Endothelial cell (in vitro differentiated cells): ENCODE results near the gene TAF4. TPM values are rescaled to one million over a fixed set of nuclear protein-coding genes. Genes with fewer than 3 reads are reported as not detected.

Experiments used
- DNase-seq: peaks from one replicate; pipeline ENCODE4 v3.0.0; 2021; ENCODE audit warnings: low spot score
- H3K27ac Mint-ChIP-seq: one replicate; pipeline ENCODE4 v1.8.0; 2021; ENCODE audit warnings: mixed read lengths, inconsistent platforms; ENCODE audit not compliant: unreplicated experiment
- H3K27me3 Mint-ChIP-seq: one replicate; pipeline ENCODE4 v1.8.0; 2021; ENCODE audit warnings: mild to moderate bottlenecking, moderate library complexity, mixed read lengths, inconsistent platforms; ENCODE audit not compliant: unreplicated experiment
- H3K36me3 Mint-ChIP-seq: one replicate; pipeline ENCODE4 v1.8.0; 2021; ENCODE audit warnings: mild to moderate bottlenecking, low read depth, mixed read lengths, inconsistent platforms; ENCODE audit not compliant: unreplicated experiment
- H3K4me1 Mint-ChIP-seq: one replicate; pipeline ENCODE4 v1.8.0; 2021; ENCODE audit warnings: mild to moderate bottlenecking, mixed read lengths, inconsistent platforms; ENCODE audit not compliant: unreplicated experiment
- H3K4me3 Mint-ChIP-seq: one replicate; pipeline ENCODE4 v1.8.0; 2021; ENCODE audit warnings: mild to moderate bottlenecking, mixed read lengths, inconsistent platforms; ENCODE audit not compliant: unreplicated experiment
- H3K9me3 Mint-ChIP-seq: one replicate; pipeline ENCODE4 v1.8.0; 2021; ENCODE audit warnings: mixed read lengths, inconsistent platforms; ENCODE audit not compliant: unreplicated experiment
- CTCF ChIP-seq: fragments of 200-600 bp; sonication (generic); IDR thresholded peaks from one replicate; pipeline ENCODE4 v1.5.0; 2021; ENCODE audit warnings: antibody characterized with exemption; ENCODE audit not compliant: unreplicated experiment
- total RNA-seq: library from RNA; stranded (reverse); fragmentation: NEBNext Ultra II Directional; extraction: Animal tissue kit (Norgen Biotek cat#: 25700); gene quantifications from one replicate; pipeline ENCODE4 v1.2.1, GENCODE V29; 2021; ENCODE audit not compliant: unreplicated experiment

The TAF4 gene
- total RNA-seq, 1 donor from 2014 or later, result 14.2 TPM

DNA sequence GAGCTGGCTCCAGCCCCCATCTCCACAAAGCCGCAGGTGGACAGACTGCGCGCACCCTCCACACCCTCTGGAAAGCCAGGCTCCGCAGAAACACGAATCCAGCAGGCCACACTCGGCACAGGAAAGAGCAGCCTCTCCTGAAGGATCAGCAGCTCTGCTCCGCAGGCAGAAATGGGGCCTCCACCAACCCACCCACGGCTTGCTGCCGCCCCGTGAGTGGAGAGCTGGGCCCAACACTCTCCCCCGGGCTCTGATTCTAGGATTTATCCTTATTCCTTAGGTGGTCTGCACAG lies 39.2 kb downstream of the TAF4 start:
- no peak for DNase-seq
- H3K9me3 Mint-ChIP-seq, result no peaks in the 10 kb centered on the region
- H3K27ac Mint-ChIP-seq, result no peak overlapping the region
- peaks cover 4% of the 10 kb centered on the region for H3K27me3 Mint-ChIP-seq
- no peak for TF ChIP-seq CTCF
- H3K36me3 Mint-ChIP-seq, result peaks cover 4% of the 10 kb centered on the region
- no peak overlapping the region for H3K4me3 Mint-ChIP-seq
- H3K4me1 Mint-ChIP-seq, result peaks cover 29% of the 10 kb centered on the region

DNA sequence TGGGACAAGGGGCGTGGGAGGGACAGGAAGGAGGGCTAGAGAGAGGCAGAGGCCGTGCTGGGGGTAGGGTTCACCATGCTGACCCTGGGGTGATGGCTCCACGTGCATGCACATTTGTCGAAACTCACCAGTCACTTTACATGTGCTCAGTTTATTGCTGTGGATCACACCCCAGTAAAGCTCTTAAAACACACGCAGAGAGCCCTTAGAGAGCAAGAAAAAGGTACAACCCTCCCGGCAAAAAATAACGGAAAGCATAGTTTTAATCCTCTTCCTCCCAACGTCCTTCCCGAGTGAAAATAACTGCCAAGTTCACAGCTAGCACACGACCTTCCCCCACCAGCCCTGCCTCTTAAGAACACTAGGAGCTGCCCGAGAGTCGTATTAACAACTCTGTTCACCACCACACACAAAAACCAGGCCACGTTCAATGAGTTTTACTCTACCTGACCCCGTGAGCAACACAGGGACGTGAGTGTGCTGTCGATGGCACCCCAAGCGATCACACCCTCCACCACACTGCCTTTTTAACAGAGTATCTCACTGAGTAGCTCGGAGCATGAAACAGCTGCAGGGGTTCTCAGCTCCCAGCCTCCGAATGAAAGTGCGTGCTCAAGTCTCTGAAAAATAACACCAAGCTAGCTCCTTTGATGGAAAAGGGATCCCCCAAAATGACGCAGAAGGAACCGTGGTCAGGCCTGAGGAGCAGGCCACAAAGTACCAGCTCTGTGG lies 39.7 kb downstream of the TAF4 start:
- no peak for DNase-seq
- H3K9me3 Mint-ChIP-seq, result no peaks in the 10 kb centered on the region
- H3K27me3 Mint-ChIP-seq, result peaks cover 4% of the 10 kb centered on the region
- peaks cover 4% of the 10 kb centered on the region for H3K36me3 Mint-ChIP-seq
- H3K4me3 Mint-ChIP-seq, result no peak overlapping the region
- peaks cover 24% of the 10 kb centered on the region for H3K4me1 Mint-ChIP-seq
- H3K27ac Mint-ChIP-seq, result no peak overlapping the region
- TF ChIP-seq CTCF, result no peak

GRCh38 chr20:62025394-62025793 lies 40.3 kb downstream of the TAF4 start:
- peaks cover 4% of the 10 kb centered on the region for H3K36me3 Mint-ChIP-seq
- no peak for TF ChIP-seq CTCF
- peaks cover 24% of the 10 kb centered on the region for H3K4me1 Mint-ChIP-seq
- no peaks in the 10 kb centered on the region for H3K9me3 Mint-ChIP-seq
- no peak overlapping the region for H3K27ac Mint-ChIP-seq
- peaks cover 5% of the 10 kb centered on the region for H3K27me3 Mint-ChIP-seq
- no peak for DNase-seq
- no peak overlapping the region for H3K4me3 Mint-ChIP-seq

GRCh38 chr20:62023935-62024334 lies 41.7 kb downstream of the TAF4 start:
- Mint-ChIP-seq H3K4me3 (no peak overlapping the region), H3K27me3 (peaks cover 6% of the 10 kb centered on the region), H3K9me3 (no peaks in the 10 kb centered on the region), H3K27ac (no peak overlapping the region), H3K36me3 (peaks cover 4% of the 10 kb centered on the region), H3K4me1 (peaks cover 27% of the 10 kb centered on the region)
- DNase-seq, result no peak
- TF ChIP-seq CTCF, result no peak

DNA sequence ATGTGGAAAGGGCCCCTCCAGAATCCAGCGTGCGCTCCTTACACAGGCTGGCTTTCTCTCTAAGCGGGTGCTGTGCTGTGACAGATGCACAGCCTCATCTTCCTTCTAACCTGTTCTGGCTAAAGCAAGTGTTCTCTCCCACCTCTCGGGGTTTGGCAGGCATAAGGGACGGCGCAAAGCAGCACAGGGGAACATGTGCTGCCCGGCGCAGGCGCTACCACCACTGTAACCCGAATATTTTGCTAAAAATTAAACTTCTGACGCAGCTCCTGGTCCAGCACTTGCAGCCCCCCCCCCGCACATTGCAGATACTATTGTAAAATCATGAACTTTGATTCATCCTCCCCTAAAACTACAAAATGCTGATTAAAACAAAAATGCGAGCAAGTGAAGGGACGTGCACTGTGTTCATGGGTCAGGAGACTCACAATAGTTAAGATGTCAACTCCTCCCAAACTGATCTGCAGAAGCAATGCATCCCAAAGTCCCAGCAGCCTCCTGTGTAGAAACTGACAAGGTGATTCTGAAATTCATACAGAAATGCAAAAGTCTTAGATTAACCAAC lies 43.0 kb downstream of the TAF4 start:
- no peak for TF ChIP-seq CTCF
- H3K27ac Mint-ChIP-seq, result no peak overlapping the region
- H3K36me3 Mint-ChIP-seq, result peaks cover 4% of the 10 kb centered on the region
- peaks cover 6% of the 10 kb centered on the region for H3K27me3 Mint-ChIP-seq
- DNase-seq, result no peak
- no peaks in the 10 kb centered on the region for H3K9me3 Mint-ChIP-seq
- peaks cover 27% of the 10 kb centered on the region for H3K4me1 Mint-ChIP-seq
- no peak overlapping the region for H3K4me3 Mint-ChIP-seq
